ENCODE measurements around the gene RSPH9. TPM values are rescaled to one million over a fixed set of nuclear protein-coding genes. Genes with fewer than 3 reads are reported as not detected.
"Not testable (repeated sequence)": the region's sequence is repeated elsewhere in the genome, so short reads cannot be mapped to it uniquely, and the experiment has no call there.

Gene RSPH9
- total and polyA plus RNA-seq, 2 experiments from 2014 or later: 0.10 to 0.39 TPM

DNA sequence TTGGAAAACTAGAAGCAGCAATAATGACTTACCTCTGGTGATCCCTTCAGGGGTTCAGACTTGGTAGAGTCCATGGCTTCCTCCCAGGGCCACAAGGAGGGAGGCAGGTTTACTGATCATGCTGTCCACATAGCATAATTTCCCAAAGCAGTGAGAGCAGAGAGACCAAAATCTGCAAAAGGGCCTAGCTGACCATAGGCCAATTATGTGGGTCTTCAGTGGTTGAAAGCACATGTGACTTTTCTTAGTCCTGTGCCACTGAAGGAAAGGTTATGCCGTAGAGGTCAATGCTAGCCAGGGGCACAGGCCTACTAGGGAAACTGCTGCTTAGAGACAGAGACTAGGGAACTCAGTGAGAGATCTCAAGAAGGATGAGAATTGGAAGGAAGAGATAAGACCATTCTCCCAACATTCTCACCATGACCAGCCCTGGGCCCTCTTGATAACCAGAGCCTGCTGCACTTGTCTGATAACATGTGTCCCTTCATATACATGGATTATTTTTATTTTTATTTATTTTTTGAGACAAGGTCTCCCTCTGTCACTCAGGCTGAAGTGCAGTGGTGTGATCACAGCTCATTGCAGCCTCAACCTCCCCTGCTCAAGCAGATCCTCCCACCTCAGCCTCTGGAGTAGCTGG, 13.7 kb upstream of the RSPH9 start (continued):
- TF ChIP-seq, protein P1, sequence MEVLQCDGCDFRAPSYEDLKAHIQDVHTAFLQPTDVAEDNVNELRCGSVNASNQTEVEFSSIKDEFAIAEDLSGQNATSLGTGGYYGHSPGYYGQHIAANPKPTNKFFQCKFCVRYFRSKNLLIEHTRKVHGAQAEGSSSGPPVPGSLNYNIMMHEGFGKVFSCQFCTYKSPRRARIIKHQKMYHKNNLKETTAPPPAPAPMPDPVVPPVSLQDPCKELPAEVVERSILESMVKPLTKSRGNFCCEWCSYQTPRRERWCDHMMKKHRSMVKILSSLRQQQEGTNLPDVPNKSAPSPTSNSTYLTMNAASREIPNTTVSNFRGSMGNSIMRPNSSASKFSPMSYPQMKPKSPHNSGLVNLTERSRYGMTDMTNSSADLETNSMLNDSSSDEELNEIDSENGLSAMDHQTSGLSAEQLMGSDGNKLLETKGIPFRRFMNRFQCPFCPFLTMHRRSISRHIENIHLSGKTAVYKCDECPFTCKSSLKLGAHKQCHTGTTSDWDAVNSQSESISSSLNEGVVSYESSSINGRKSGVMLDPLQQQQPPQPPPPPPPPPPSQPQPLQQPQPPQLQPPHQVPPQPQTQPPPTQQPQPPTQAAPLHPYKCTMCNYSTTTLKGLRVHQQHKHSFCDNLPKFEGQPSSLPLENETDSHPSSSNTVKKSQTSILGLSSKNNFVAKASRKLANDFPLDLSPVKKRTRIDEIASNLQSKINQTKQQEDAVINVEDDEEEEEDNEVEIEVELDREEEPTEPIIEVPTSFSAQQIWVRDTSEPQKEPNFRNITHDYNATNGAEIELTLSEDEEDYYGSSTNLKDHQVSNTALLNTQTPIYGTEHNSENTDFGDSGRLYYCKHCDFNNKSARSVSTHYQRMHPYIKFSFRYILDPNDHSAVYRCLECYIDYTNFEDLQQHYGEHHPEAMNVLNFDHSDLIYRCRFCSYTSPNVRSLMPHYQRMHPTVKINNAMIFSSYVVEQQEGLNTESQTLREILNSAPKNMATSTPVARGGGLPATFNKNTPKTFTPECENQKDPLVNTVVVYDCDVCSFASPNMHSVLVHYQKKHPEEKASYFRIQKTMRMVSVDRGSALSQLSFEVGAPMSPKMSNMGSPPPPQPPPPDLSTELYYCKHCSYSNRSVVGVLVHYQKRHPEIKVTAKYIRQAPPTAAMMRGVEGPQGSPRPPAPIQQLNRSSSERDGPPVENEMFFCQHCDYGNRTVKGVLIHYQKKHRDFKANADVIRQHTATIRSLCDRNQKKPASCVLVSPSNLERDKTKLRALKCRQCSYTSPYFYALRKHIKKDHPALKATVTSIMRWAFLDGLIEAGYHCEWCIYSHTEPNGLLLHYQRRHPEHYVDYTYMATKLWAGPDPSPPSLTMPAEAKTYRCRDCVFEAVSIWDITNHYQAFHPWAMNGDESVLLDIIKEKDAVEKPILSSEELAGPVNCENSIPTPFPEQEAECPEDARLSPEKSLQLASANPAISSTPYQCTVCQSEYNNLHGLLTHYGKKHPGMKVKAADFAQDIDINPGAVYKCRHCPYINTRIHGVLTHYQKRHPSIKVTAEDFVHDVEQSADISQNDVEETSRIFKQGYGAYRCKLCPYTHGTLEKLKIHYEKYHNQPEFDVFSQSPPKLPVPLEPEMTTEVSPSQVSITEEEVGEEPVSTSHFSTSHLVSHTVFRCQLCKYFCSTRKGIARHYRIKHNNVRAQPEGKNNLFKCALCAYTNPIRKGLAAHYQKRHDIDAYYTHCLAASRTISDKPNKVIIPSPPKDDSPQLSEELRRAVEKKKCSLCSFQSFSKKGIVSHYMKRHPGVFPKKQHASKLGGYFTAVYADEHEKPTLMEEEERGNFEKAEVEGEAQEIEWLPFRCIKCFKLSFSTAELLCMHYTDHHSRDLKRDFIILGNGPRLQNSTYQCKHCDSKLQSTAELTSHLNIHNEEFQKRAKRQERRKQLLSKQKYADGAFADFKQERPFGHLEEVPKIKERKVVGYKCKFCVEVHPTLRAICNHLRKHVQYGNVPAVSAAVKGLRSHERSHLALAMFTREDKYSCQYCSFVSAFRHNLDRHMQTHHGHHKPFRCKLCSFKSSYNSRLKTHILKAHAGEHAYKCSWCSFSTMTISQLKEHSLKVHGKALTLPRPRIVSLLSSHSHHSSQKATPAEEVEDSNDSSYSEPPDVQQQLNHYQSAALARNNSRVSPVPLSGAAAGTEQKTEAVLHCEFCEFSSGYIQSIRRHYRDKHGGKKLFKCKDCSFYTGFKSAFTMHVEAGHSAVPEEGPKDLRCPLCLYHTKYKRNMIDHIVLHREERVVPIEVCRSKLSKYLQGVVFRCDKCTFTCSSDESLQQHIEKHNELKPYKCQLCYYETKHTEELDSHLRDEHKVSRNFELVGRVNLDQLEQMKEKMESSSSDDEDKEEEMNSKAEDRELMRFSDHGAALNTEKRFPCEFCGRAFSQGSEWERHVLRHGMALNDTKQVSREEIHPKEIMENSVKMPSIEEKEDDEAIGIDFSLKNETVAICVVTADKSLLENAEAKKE (CRISPR knock-in tag; IDR thresholded peaks at IDR 0.05): no peak
- no peak for TF ChIP-seq CREB1 (CRISPR knock-in tag; IDR thresholded peaks at IDR 0.05; ENCODE audit: low read depth)
- TF ChIP-seq NANOG (IDR thresholded peaks at IDR 0.05; ENCODE audit: borderline replicate concordance): no peak
- no peak for TF ChIP-seq STAT1 (IDR thresholded peaks at IDR 0.05; ENCODE audit: unreplicated experiment)
- no peak for TF ChIP-seq EZH2 (IDR thresholded peaks at IDR 0.05; ENCODE audit: low read depth, unreplicated experiment)
- no peak for TF ChIP-seq ZNF114 (CRISPR knock-in tag; IDR thresholded peaks at IDR 0.05)
- no peak for TF ChIP-seq EZH2phosphoT487 (IDR thresholded peaks at IDR 0.05; ENCODE audit: unreplicated experiment)
- no peak for TF ChIP-seq ZNF331 (CRISPR knock-in tag; IDR thresholded peaks at IDR 0.05; ENCODE audit: low read depth)
- TF ChIP-seq JUNB (IDR thresholded peaks at IDR 0.05; ENCODE audit: unreplicated experiment): no peak

DNA sequence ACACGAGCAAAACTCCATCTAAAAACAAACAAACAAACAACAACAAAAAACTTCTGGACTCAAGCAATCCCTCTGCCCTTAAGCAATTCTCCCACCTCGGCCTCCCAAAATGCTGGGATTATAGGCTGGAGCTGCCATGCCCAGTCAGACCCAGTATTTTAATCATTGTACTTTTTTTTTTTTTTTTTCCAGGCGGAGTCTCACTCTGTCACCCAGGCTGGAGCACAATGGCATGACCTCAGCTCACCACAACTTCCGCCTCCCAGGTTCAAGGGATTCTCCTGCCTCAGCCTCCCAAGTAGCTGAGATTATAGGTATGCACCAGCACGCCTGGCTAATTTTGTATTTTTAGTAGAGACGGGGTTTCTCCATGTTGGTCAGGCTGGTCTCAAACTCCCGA, 11.8 kb upstream of the RSPH9 start:
- not testable (repeated sequence) for ATAC-seq

More for the DNA sequence above, 11.8 kb upstream of the RSPH9 start:
- not testable (repeated sequence) for H3K27ac Mint-ChIP-seq; H3K36me3 ChIP-seq (ENCODE audit: insufficient read depth); H4K20me1 ChIP-seq (replicated peaks; ENCODE audit: insufficient read depth); H3K9me2 ChIP-seq (ENCODE audit: insufficient read depth); H3K27ac ChIP-seq (ENCODE audit: low read depth); H3F3A ChIP-seq (replicated peaks; ENCODE audit: low read depth); H3K4me3 Mint-ChIP-seq; H2AFZ ChIP-seq; DNase-seq (ENCODE audit: low spot score); H3K27me3 ChIP-seq (ENCODE audit: insufficient read depth); H3K4me2 ChIP-seq; H3K27me3 Mint-ChIP-seq (ENCODE audit: insufficient read depth, low read depth, poor library complexity); H3K4me3 ChIP-seq; H3K9me3 Mint-ChIP-seq
- Histone ChIP-seq H3K4me1 (ENCODE audit: insufficient read depth) (peaks cover 13% of the 10 kb centered on the region), H3K79me2 (replicated peaks; ENCODE audit: insufficient read depth) (peaks cover 27% of the 10 kb centered on the region)
- Mint-ChIP-seq H3K4me1 (peaks cover 22% of the 10 kb centered on the region), H3K36me3 (ENCODE audit: low read depth) (peaks cover 21% of the 10 kb centered on the region)

Data from GM23338 (cell line).